CD4-positive, alpha-beta T cell (primary cell): ENCODE results near the gene PPM1L. TPM values are rescaled to one million over a fixed set of nuclear protein-coding genes. Genes with fewer than 3 reads are reported as not detected.

Experiments
- ATAC-seq: fragments of 200-7000 bp; cut with Tn5 transposase; one replicate; pipeline ENCODE4 v1.10.0; 2022; ENCODE audit warnings: mild to moderate bottlenecking; ENCODE audit not compliant: poor library complexity
- CTCF ChIA-PET: fragments of 350-600 bp; sonication (Branson Sonifier 250); formaldehyde crosslinking; loops from one replicate; lab custom pipeline; 2021; ENCODE audit warnings: antibody characterized with exemption, inconsistent platforms; lab: Charles Lee
- POLR2A ChIA-PET: fragments of 350-600 bp; sonication (Branson Sonifier 250); formaldehyde crosslinking; loops from one replicate; lab custom pipeline; 2021; ENCODE audit warnings: antibody characterized with exemption, inconsistent platforms; lab: Charles Lee
- DNase-seq, 14 experiments: peaks; one replicate each; pipeline ENCODE4 v3.0.0-alpha.2; 2013 to 2020; ENCODE audit warnings: mixed read lengths in 2 of 14
- H3K27ac ChIP-seq, 2 donors: one replicate each; pipeline versions ENCODE4 v1.5.1 to v1.7.0; 2013; ENCODE audit warnings: low read length in 2 of 2, low read depth in 1 of 2, mild to moderate bottlenecking in 1 of 2
- H3K27me3 ChIP-seq, 2 experiments: 1 replicate in 1 of 2; 2 replicates in 1 of 2; pipeline versions ENCODE4 v1.6.1 to v1.7.0; 2013; ENCODE audit warnings: low read length in 2 of 2, control low read depth in 1 of 2, mild to moderate bottlenecking in 1 of 2, moderate library complexity in 1 of 2; ENCODE audit not compliant: insufficient read depth in 2 of 2, control insufficient read depth in 1 of 2
- H3K36me3 ChIP-seq: one replicate; pipeline ENCODE4 v1.6.1; 2013; ENCODE audit warnings: low read length, control low read depth; ENCODE audit not compliant: insufficient read depth
- H3K4me1 ChIP-seq: one replicate; pipeline ENCODE4 v1.6.1; 2013; ENCODE audit warnings: low read length, control low read depth; ENCODE audit not compliant: insufficient read depth
- H3K4me3 ChIP-seq: one replicate; pipeline ENCODE4 v1.5.1; 2013; ENCODE audit warnings: mild to moderate bottlenecking, low read length, moderate library complexity
- H3K9me3 ChIP-seq, 2 experiments: 1 replicate in 1 of 2; 2 replicates in 1 of 2; pipeline versions ENCODE4 v1.6.1 to v1.7.0; 2013; ENCODE audit warnings: low read length in 2 of 2, mild to moderate bottlenecking in 2 of 2, control low read depth in 1 of 2, moderate library complexity in 1 of 2; ENCODE audit not compliant: control insufficient read depth in 1 of 2, insufficient read depth in 1 of 2
- H3K27ac Mint-ChIP-seq: one replicate; pipeline ENCODE4 v1.8.0; 2020; ENCODE audit warnings: mixed read lengths
- H3K27me3 Mint-ChIP-seq: one replicate; pipeline ENCODE4 v1.8.0; 2021; ENCODE audit warnings: mixed read lengths
- H3K36me3 Mint-ChIP-seq: one replicate; pipeline ENCODE4 v1.8.0; 2021; ENCODE audit warnings: low read depth, mixed read lengths
- H3K4me1 Mint-ChIP-seq: one replicate; pipeline ENCODE4 v1.8.0; 2021; ENCODE audit warnings: low read depth, mixed read lengths
- H3K4me3 Mint-ChIP-seq: one replicate; pipeline ENCODE4 v1.8.0; 2020; ENCODE audit warnings: mild to moderate bottlenecking, mixed read lengths
- H3K9me3 Mint-ChIP-seq: one replicate; pipeline ENCODE4 v1.8.0; 2020; ENCODE audit warnings: mixed read lengths
- intact Hi-C, 2 experiments: fragments of 100-400 bp; cut with DNase I in 1 of 2; cut with micrococcal nuclease in 1 of 2; formaldehyde crosslinking; loops; one replicate each; pipeline versions ENCODE4 v1.15.1 to v1.9.0; 2023 to 2025; cut with DNase I, micrococcal nuclease
- total RNA-seq, 174 experiments: library from RNA in 2 of 174; stranded (reverse) in 2 of 174; gene quantifications; one replicate each; pipeline ENCODE4 v1.2.3 and lab custom pipeline; 2021 to 2026
- TF ChIP-seq, protein P1 (sequence below): fragments of 200-600 bp; IDR thresholded peaks from one replicate; pipeline ENCODE4 v1.8.0; 2022; ENCODE audit warnings: antibody characterized with exemption, mild to moderate bottlenecking

The PPM1L gene
- total RNA-seq, 2 experiments from 2014 or later: 3.0 to 3.4 TPM

- Mint-ChIP-seq H3K36me3 (no peaks in the 10 kb centered on the region), H3K4me3 (no peak overlapping the region), H3K27me3 (no peaks in the 10 kb centered on the region), H3K4me1 (no peaks in the 10 kb centered on the region), H3K9me3 (no peaks in the 10 kb centered on the region), H3K27ac (no peak overlapping the region)
- Histone ChIP-seq H3K4me1 (no peaks in the 10 kb centered on the region), H3K27ac (no peak overlapping the region), H3K4me3 (no peak overlapping the region), H3K36me3 (no peaks in the 10 kb centered on the region), H3K27me3 (no peaks in the 10 kb centered on the region), H3K9me3 (no peaks in the 10 kb centered on the region)
- intact Hi-C loops: no loop called here
- DNase-seq: no peak
- ChIA-PET POLR2A (no interaction called here), CTCF (no interaction called here)
- TF ChIP-seq, protein P1, sequence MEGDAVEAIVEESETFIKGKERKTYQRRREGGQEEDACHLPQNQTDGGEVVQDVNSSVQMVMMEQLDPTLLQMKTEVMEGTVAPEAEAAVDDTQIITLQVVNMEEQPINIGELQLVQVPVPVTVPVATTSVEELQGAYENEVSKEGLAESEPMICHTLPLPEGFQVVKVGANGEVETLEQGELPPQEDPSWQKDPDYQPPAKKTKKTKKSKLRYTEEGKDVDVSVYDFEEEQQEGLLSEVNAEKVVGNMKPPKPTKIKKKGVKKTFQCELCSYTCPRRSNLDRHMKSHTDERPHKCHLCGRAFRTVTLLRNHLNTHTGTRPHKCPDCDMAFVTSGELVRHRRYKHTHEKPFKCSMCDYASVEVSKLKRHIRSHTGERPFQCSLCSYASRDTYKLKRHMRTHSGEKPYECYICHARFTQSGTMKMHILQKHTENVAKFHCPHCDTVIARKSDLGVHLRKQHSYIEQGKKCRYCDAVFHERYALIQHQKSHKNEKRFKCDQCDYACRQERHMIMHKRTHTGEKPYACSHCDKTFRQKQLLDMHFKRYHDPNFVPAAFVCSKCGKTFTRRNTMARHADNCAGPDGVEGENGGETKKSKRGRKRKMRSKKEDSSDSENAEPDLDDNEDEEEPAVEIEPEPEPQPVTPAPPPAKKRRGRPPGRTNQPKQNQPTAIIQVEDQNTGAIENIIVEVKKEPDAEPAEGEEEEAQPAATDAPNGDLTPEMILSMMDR: no peak
- no peak for ATAC-seq
Observed at GRCh38 chr3:160820022-160820421, 64.0 kb downstream of the PPM1L start.

DNA sequence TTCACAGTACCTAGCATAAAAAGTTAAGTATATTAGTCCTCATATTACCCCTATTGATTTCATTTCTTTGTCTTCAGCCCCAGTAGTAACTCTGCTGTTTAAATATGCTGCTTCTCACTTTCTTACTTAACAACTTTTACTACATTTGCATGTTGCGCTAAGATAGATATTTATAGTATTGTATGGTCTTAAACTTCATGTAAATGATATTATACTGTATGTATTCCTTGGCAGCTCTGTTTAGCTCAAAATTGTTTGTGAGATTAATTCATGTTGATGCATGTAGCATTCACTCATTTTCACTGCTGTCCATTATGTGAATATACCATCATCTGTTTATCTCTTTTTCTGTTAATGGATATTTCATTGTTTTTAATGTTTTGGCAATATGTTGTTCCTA is 64.4 kb downstream of the PPM1L start:
- H3K4me3 ChIP-seq: no peak overlapping the region
- ATAC-seq: no peak
- CTCF ChIA-PET: no interaction called here
- H3K27ac Mint-ChIP-seq: no peak overlapping the region
- no peaks in the 10 kb centered on the region for H3K36me3 Mint-ChIP-seq
- TF ChIP-seq, protein P1: no peak
- no peaks in the 10 kb centered on the region for H3K27me3 ChIP-seq
- no peak for DNase-seq
- H3K4me1 Mint-ChIP-seq: no peaks in the 10 kb centered on the region
- H3K27me3 Mint-ChIP-seq: no peaks in the 10 kb centered on the region
- POLR2A ChIA-PET: no interaction called here
- no peak overlapping the region for H3K27ac ChIP-seq
- H3K4me1 ChIP-seq: no peaks in the 10 kb centered on the region
- H3K4me3 Mint-ChIP-seq: no peak overlapping the region
- H3K9me3 ChIP-seq: no peaks in the 10 kb centered on the region
- H3K36me3 ChIP-seq: no peaks in the 10 kb centered on the region
- no peaks in the 10 kb centered on the region for H3K9me3 Mint-ChIP-seq
- intact Hi-C loops: no loop called here

DNA sequence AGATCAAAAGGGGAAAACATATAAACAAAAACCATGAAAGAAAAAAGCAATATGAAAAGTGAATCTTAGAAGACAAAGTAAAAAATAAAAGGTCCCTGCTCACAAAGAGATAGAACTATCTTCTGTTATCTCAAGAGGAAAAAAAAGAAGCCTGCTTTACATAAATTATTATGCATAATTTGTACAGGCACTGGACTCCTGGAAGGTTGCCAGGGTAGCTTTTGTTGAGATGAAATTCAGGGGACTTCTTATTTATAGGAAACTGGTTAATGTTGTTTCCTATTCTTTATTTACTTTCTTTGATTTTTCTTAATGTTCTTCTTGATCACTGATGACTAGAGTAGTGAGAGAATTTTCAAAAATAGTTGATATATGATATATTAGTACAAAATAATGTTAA is 66.9 kb downstream of the PPM1L start:
- TF ChIP-seq, protein P1: no peak
- no peaks in the 10 kb centered on the region for H3K9me3 ChIP-seq
- no peak overlapping the region for H3K4me3 ChIP-seq
- ChIA-PET CTCF (no interaction called here), POLR2A (no interaction called here)
- no peaks in the 10 kb centered on the region for H3K9me3 Mint-ChIP-seq
- no peaks in the 10 kb centered on the region for H3K4me1 ChIP-seq
- no peak overlapping the region for H3K27ac Mint-ChIP-seq
- ATAC-seq (no peak), DNase-seq (no peak)
- H3K27ac ChIP-seq: no peak overlapping the region
- no peak overlapping the region for H3K4me3 Mint-ChIP-seq
- no peaks in the 10 kb centered on the region for H3K4me1 Mint-ChIP-seq
- no peaks in the 10 kb centered on the region for H3K36me3 ChIP-seq
- H3K36me3 Mint-ChIP-seq: no peaks in the 10 kb centered on the region
- H3K27me3 Mint-ChIP-seq: no peaks in the 10 kb centered on the region
- intact Hi-C loops: no loop called here
- H3K27me3 ChIP-seq: no peaks in the 10 kb centered on the region
